K562 (cell line): ENCODE data around the gene GARIN1A. TPM values are rescaled to one million over a fixed set of nuclear protein-coding genes. Genes with fewer than 3 reads are reported as not detected.

Experiments
- BRD9 ChIP-seq: fragments of 450-650 bp; IDR thresholded peaks from 2 replicates; pipeline ENCODE4 v1.6.1; 2018; ENCODE audit warnings: low read depth; ENCODE audit not compliant: partially characterized antibody
- CREBBP ChIP-seq: IDR thresholded peaks from one replicate; pipeline ENCODE4 v1.6.1; 2012; ENCODE audit warnings: low read depth, mild to moderate bottlenecking, control low read depth, inconsistent platforms, low read length
- DPF2 ChIP-seq: fragments of 450-650 bp; IDR thresholded peaks from 2 replicates; pipeline ENCODE4 v1.6.1; 2016
- FOXJ2 ChIP-seq: fragments of 200-800 bp; sonication (Bioruptor generic); IDR thresholded peaks from 2 replicates; pipeline ENCODE4 v1.6.1; 2016; ENCODE audit warnings: missing genetic modification characterization, missing compliant biosample characterization
- GATAD2B ChIP-seq: fragments of 450-650 bp; IDR thresholded peaks from 2 replicates; pipeline ENCODE4 v1.6.1; 2017; ENCODE audit warnings: mild to moderate bottlenecking, borderline replicate concordance
- NR2C2 ChIP-seq, 2 experiments: fragments of 200-800 bp in 1 of 2; sonication (Bioruptor generic) in 1 of 2; sonication (generic) in 1 of 2; formaldehyde crosslinking in 1 of 2; IDR thresholded peaks; 2 replicates each; pipeline versions ENCODE4 v1.6.1 to v1.8.0; 2016 to 2022; ENCODE audit warnings: mild to moderate bottlenecking in 1 of 2, missing compliant biosample characterization in 1 of 2, missing genetic modification characterization in 1 of 2, missing genetic modification reagents in 1 of 2
- POLR3A ChIP-seq: IDR thresholded peaks from 2 replicates; pipeline ENCODE4 v1.6.1; 2011; ENCODE audit warnings: borderline replicate concordance, mild to moderate bottlenecking, moderate library complexity; ENCODE audit not compliant: insufficient read length, insufficient read depth; ENCODE audit errors: extremely low read depth
- RNF2 ChIP-seq: sonication (generic); IDR thresholded peaks from 2 replicates; pipeline ENCODE4 v1.6.1; 2016
- SMAD3 ChIP-seq: fragments of 450-650 bp; formaldehyde crosslinking; conservative IDR thresholded peaks from 2 replicates; pipeline ENCODE4 v1.4.0; 2020; ENCODE audit warnings: mild to moderate bottlenecking
- SPI1 ChIP-seq: IDR thresholded peaks from 2 replicates; pipeline ENCODE4 v1.6.1; 2011; ENCODE audit warnings: low read depth, low read length, control low read depth, borderline replicate concordance
- ZNF507 ChIP-seq: conservative IDR thresholded peaks from 2 replicates; pipeline ENCODE4 v1.6.1; 2017; ENCODE audit warnings: missing genetic modification characterization, missing compliant biosample characterization
- ZNF668 ChIP-seq: fragments of 250-450 bp; sonication (Bioruptor Pico); IDR thresholded peaks from 2 replicates; pipeline ENCODE4 v1.8.0; 2022; ENCODE audit warnings: mild to moderate bottlenecking, inconsistent platforms
- polyA plus RNA-seq, 8 experiments: library from polyadenylated mRNA; depleted of rRNA in 4 of 8; stranded (reverse) in 5 of 8; unstranded in 3 of 8; fragments of >200 nt; fragmentation: Nextera tagmentation in 2 of 8; fragmentation: Illumina TruSeq in 1 of 8; extraction: Ambion mirVana in 2 of 8; extraction: Trizol in 1 of 8; gene quantifications; 2 replicates each; pipeline versions ENCODE4 v1.2.1 to v1.2.3, GENCODE V29; 2011 to 2014; ENCODE audit warnings: inconsistent platforms in 1 of 8, missing spikeins in 1 of 8
- total RNA-seq, 7 experiments: library from RNA; depleted of rRNA in 6 of 7; stranded (reverse); fragments of >200 nt in 6 of 7; fragmentation: Illumina TruSeq in 2 of 7; extraction: Trizol in 2 of 7; gene quantifications; 2 replicates each; pipeline versions ENCODE4 v1.2.1 to v1.2.3, GENCODE V29; 2011 to 2021; ENCODE audit warnings: low replicate concordance in 1 of 7
- TF ChIP-seq, protein P1 (sequence below): IDR thresholded peaks from 2 replicates; pipeline ENCODE4 v1.6.1; 2012; ENCODE audit warnings: low read depth, low read length, improper control_type of control experiment, borderline replicate concordance
- TF ChIP-seq, protein P2 (sequence below): fragments of 250-450 bp; sonication (Bioruptor Pico); IDR thresholded peaks from 2 replicates; pipeline ENCODE4 v1.5.1; 2021; ENCODE audit warnings: mild to moderate bottlenecking
- TF ChIP-seq, protein P3 (sequence below): fragments of 450-650 bp; IDR thresholded peaks from 2 replicates; pipeline ENCODE4 v1.6.1; 2016; ENCODE audit warnings: low read depth, mild to moderate bottlenecking, moderate library complexity
- TF ChIP-seq, protein P4 (sequence below), 3 experiments: fragments of 200-800 bp in 1 of 3; sonication (Bioruptor generic) in 1 of 3; sonication (generic) in 1 of 3; formaldehyde crosslinking in 1 of 3; IDR thresholded peaks; 2 replicates each; pipeline versions ENCODE4 v1.6.1 to v1.8.0; 2016 to 2022; ENCODE audit warnings: mild to moderate bottlenecking in 2 of 3, missing compliant biosample characterization in 2 of 3, missing genetic modification characterization in 2 of 3, missing genetic modification reagents in 1 of 3

The GARIN1A gene
- total and polyA plus RNA-seq, 9 of the 15 experiments (the other 6 are each of a cell fraction or from before 2014, with no cell fraction given) = 0.01 to 0.41 (median 0.04) TPM; not detected in 3

DNA sequence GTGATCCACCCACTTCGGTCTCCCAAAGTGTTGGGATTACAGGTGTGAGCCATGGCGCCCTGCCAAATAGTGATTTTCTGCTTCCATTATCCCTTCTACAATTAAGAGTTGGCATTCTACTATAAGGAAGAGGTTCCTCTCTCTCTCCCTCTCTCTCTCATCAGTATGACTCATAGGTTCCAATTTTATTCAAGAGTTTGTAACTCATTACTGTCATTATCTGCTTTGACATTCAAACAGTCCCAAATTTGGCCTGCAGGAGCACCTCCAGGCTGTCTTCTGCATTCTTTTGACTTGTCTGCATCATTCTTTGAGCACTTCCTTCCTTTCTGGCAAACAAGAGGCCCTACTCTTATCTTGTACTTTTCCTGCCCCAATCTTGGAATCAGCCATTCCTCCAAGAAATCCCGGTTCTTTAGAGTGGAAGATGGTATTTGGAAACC, 33.8 kb downstream of the GARIN1A start (continued):
- TF ChIP-seq ZNF507 (tag) (no peak), SMAD3 (CRISPR knock-in tag) (no peak), RNF2 (no peak), FOXJ2 (tag) (no peak), BRD9 (no peak), CREBBP (no peak), POLR3A (no peak), DPF2 (peak; percentile 45), SPI1 (peak; percentile 69; the same call in 1 of the 2 replicates), GATAD2B (no peak), NR2C2 (CRISPR knock-in tag; IDR thresholded peaks at IDR 0.05) (no peak), NR2C2 (tag; IDR thresholded peaks at IDR 0.05) (no peak), ZNF668 (CRISPR knock-in tag) (no peak)
- TF ChIP-seq, protein P1, sequence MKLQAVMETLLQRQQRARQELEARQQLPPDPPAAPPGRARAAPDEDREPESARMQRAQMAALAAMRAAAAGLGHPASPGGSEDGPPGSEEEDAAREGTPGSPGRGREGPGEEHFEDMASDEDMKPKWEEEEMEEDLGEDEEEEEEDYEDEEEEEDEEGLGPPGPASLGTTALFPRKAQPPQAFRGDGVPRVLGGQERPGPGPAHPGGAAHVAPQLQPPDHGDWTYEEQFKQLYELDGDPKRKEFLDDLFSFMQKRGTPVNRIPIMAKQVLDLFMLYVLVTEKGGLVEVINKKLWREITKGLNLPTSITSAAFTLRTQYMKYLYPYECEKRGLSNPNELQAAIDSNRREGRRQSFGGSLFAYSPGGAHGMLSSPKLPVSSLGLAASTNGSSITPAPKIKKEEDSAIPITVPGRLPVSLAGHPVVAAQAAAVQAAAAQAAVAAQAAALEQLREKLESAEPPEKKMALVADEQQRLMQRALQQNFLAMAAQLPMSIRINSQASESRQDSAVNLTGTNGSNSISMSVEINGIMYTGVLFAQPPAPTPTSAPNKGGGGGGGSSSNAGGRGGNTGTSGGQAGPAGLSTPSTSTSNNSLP = peak; percentile 13; the same call in 1 of the 2 replicates
- TF ChIP-seq, protein P2, sequence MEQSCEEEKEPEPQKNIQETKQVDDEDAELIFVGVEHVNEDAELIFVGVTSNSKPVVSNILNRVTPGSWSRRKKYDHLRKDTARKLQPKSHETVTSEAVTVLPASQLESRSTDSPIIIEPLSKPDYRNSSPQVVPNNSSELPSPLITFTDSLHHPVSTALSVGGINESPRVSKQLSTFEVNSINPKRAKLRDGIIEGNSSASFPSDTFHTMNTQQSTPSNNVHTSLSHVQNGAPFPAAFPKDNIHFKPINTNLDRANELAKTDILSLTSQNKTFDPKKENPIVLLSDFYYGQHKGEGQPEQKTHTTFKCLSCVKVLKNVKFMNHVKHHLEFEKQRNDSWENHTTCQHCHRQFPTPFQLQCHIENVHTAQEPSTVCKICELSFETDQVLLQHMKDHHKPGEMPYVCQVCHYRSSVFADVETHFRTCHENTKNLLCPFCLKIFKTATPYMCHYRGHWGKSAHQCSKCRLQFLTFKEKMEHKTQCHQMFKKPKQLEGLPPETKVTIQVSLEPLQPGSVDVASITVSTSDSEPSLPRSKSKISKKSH (CRISPR knock-in tag) = no peak
- TF ChIP-seq, protein P3, sequence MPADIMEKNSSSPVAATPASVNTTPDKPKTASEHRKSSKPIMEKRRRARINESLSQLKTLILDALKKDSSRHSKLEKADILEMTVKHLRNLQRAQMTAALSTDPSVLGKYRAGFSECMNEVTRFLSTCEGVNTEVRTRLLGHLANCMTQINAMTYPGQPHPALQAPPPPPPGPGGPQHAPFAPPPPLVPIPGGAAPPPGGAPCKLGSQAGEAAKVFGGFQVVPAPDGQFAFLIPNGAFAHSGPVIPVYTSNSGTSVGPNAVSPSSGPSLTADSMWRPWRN = no peak
- TF ChIP-seq, protein P4, sequence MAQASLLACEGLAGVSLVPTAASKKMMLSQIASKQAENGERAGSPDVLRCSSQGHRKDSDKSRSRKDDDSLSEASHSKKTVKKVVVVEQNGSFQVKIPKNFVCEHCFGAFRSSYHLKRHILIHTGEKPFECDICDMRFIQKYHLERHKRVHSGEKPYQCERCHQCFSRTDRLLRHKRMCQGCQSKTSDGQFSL (CRISPR knock-in tag; IDR thresholded peaks at IDR 0.05) = no peak
- TF ChIP-seq, protein P4 (tag; IDR thresholded peaks at IDR 0.05) = no peak
